Prostate gland (tissue), 2 donors: ENCODE measurements around the gene TPST2. TPM values are rescaled to one million over a fixed set of nuclear protein-coding genes. Genes with fewer than 3 reads are reported as not detected.

ENCODE experiments used
- DNase-seq: peaks from one replicate; pipeline ENCODE4 v3.0.0-alpha.2; 2019; ENCODE audit warnings: low spot score
- H3K27ac ChIP-seq, 2 donors: fragments of 200-600 bp; sonication (generic); 2 replicates each; pipeline ENCODE4 v1.5.1; 2017 to 2019
- H3K27me3 ChIP-seq: fragments of 200-600 bp; sonication (generic); replicated peaks from 2 replicates; pipeline ENCODE4 v1.5.1; 2019; ENCODE audit not compliant: insufficient read depth
- H3K36me3 ChIP-seq, 2 donors: fragments of 200-600 bp; sonication (generic); 1 replicate in 1 of 2; 2 replicates in 1 of 2; pipeline versions ENCODE4 v1.5.1 to v1.8.1; 2017 to 2019
- H3K4me1 ChIP-seq: fragments of 200-600 bp; sonication (generic); replicated peaks from 2 replicates; pipeline ENCODE4 v1.5.1; 2019
- H3K4me3 ChIP-seq, 2 donors: fragments of 200-600 bp; sonication (generic); 2 replicates each; pipeline ENCODE4 v1.5.1; 2017 to 2019
- H3K9me3 ChIP-seq: fragments of 200-600 bp; sonication (generic); 2 replicates; pipeline ENCODE4 v1.5.1; 2017
- POLR2A ChIP-seq: fragments of 450-650 bp; IDR thresholded peaks from one replicate; pipeline ENCODE4 v1.6.1; 2016; ENCODE audit warnings: antibody characterized with exemption, mild to moderate bottlenecking
- POLR2AphosphoS5 ChIP-seq: sonication (generic); formaldehyde crosslinking; IDR thresholded peaks from one replicate; pipeline ENCODE4 v1.6.1; 2017; ENCODE audit warnings: antibody characterized with exemption
- WGBS: methylation state at CpG from one replicate; pipeline ENCODE4 v1.1.5; 2018; 5-methylcytosine and 5-hydroxymethylcytosine counted together
- intact Hi-C: fragments of 100-400 bp; cut with DNase I; formaldehyde crosslinking; loops from one replicate; pipeline ENCODE4 v1.14.2; 2022
- total RNA-seq, 2 donors: library from RNA; depleted of rRNA; stranded (reverse); fragments of >200 nt; gene quantifications; one replicate each; pipeline ENCODE4 v1.1.0, GENCODE V29; 2016
- TF ChIP-seq, protein P1 (sequence below), 4 experiments: fragments of 200-600 bp in 2 of 4; fragments of 450-650 bp in 2 of 4; sonication (generic) in 2 of 4; IDR thresholded peaks; 1 replicate in 3 of 4; 2 replicates in 1 of 4; pipeline ENCODE4 v1.5.1; 2016 to 2019; ENCODE audit warnings: antibody characterized with exemption in 4 of 4, mild to moderate bottlenecking in 2 of 4, moderate library complexity in 2 of 4

The TPST2 gene
- total RNA-seq, 2 donors from 2014 or later, result 49.4 to 200 TPM

DNA sequence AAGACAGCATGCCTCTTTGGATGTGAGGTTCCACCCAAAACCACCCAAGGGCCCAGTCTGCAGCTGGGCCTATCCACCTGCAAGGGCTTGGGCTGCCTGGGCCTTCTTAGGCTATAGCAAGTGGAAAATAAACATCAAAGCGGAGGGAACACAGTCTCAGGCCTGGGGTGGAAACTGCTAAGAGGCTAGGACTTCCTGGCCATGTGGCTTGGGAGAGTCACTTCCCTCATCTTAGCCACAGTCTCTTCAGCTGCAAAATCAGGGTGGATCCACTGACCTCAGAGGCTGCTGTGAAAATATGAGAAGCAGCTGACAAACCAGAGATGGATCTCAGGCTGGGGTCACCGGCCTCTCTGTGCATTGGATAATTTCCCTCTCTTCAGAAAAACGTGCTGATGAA is 47.1 kb downstream of the TPST2 start:
- WGBS, result 82% methylated on average over 3 of the region's 3 CpGs
- Histone ChIP-seq H3K9me3 (no peaks in the 10 kb centered on the region), H3K27ac (no peak overlapping the region), H3K4me3 (no peak overlapping the region), H3K36me3 (no peaks in the 10 kb centered on the region), H3K27me3 (no peaks in the 10 kb centered on the region), H3K4me1 (no peaks in the 10 kb centered on the region)
- TF ChIP-seq, protein P1, sequence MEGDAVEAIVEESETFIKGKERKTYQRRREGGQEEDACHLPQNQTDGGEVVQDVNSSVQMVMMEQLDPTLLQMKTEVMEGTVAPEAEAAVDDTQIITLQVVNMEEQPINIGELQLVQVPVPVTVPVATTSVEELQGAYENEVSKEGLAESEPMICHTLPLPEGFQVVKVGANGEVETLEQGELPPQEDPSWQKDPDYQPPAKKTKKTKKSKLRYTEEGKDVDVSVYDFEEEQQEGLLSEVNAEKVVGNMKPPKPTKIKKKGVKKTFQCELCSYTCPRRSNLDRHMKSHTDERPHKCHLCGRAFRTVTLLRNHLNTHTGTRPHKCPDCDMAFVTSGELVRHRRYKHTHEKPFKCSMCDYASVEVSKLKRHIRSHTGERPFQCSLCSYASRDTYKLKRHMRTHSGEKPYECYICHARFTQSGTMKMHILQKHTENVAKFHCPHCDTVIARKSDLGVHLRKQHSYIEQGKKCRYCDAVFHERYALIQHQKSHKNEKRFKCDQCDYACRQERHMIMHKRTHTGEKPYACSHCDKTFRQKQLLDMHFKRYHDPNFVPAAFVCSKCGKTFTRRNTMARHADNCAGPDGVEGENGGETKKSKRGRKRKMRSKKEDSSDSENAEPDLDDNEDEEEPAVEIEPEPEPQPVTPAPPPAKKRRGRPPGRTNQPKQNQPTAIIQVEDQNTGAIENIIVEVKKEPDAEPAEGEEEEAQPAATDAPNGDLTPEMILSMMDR (IDR thresholded peaks at IDR 0.05), result no peak
- no peak for TF ChIP-seq POLR2A
- TF ChIP-seq POLR2AphosphoS5, result no peak
- intact Hi-C loops, result no loop called here
- DNase-seq, result no peak

GRCh38 chr22:26541167-26541819 is 48.6 kb downstream of the TPST2 start:
- H3K27ac ChIP-seq, result no peak overlapping the region
- H3K4me3 ChIP-seq, result no peak overlapping the region
- TF ChIP-seq, protein P1 (IDR thresholded peaks at IDR 0.05), result no peak
- 93% methylated on average over 40 of the region's 47 CpGs for WGBS
- H3K9me3 ChIP-seq, result no peaks in the 10 kb centered on the region
- H3K4me1 ChIP-seq, result no peaks in the 10 kb centered on the region
- intact Hi-C loops, result no loop called here
- H3K36me3 ChIP-seq, result no peaks in the 10 kb centered on the region
- no peak for DNase-seq
- no peaks in the 10 kb centered on the region for H3K27me3 ChIP-seq

- TF ChIP-seq, protein P1 (IDR thresholded peaks at IDR 0.05), result no peak
- TF ChIP-seq POLR2A, result no peak
- no peak for TF ChIP-seq POLR2AphosphoS5
- 91% methylated on average over 2 of the region's 2 CpGs for WGBS
- Histone ChIP-seq H3K27ac (no peak overlapping the region), H3K27me3 (no peaks in the 10 kb centered on the region), H3K9me3 (no peaks in the 10 kb centered on the region), H3K4me1 (no peaks in the 10 kb centered on the region), H3K4me3 (no peak overlapping the region), H3K36me3 (no peaks in the 10 kb centered on the region)
- no peak for DNase-seq
- intact Hi-C loops, result no loop called here
Observed at GRCh38 chr22:26540119-26540518, 49.8 kb downstream of the TPST2 start.

GRCh38 chr22:26536762-26537134 is 53.2 kb downstream of the TPST2 start:
- TF ChIP-seq, protein P1 (IDR thresholded peaks at IDR 0.05), result no peak
- TF ChIP-seq POLR2AphosphoS5 (no peak), POLR2A (no peak)
- WGBS, result 93% methylated on average over 3 of the region's 3 CpGs
- Histone ChIP-seq H3K27ac (no peak overlapping the region), H3K9me3 (no peaks in the 10 kb centered on the region), H3K27me3 (no peaks in the 10 kb centered on the region), H3K36me3 (no peaks in the 10 kb centered on the region), H3K4me1 (no peaks in the 10 kb centered on the region), H3K4me3 (no peak overlapping the region)
- intact Hi-C loops, result no loop called here
- no peak for DNase-seq

DNA sequence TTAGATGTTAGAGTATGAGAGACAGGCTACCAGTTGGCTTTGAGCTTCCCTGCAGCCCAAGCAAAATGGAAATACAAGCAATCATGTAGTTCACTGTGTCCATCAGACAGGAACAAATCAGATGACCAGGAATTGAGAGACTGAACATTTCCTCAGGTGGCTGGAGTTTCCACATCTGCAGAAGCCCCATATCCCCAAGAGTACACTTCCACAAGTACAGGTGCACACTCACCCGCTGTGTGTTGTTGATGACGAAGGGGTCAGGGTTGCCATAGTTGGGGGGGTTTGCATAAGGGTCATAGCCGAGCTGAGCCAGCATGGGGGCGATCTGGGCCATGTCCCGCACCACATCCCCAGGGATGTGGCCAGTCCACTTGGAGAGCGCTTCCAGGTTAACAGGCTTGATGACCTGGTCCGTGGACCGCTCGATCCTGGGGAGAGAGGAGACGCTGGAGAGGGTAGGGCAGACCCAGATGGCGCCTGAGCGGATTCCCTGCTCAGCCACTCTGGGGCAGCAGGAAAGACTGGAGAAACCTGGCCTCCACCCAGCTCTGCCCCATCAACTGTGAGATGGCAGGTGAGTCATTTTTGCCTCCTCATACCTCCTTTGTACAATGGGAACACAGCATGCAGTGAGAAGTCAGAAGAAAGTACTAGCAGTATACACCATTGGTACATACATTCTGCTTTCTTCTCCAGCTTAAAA is 53.7 kb downstream of the TPST2 start:
- Histone ChIP-seq H3K27ac (no peak overlapping the region), H3K27me3 (no peaks in the 10 kb centered on the region), H3K4me1 (no peaks in the 10 kb centered on the region), H3K9me3 (no peaks in the 10 kb centered on the region), H3K36me3 (no peaks in the 10 kb centered on the region), H3K4me3 (no peak overlapping the region)
- intact Hi-C loops, result no loop called here
- WGBS, result 90% methylated on average over 12 of the region's 12 CpGs
- TF ChIP-seq, protein P1 (IDR thresholded peaks at IDR 0.05), result no peak
- TF ChIP-seq POLR2AphosphoS5, result no peak
- no peak for TF ChIP-seq POLR2A
- DNase-seq, result no peak
